Measurements from ENCODE around the gene PLEKHG4.
A peak's percentile ranks its signal among the peaks of the same experiment; 100 is the strongest.

Gene PLEKHG4

GRCh38 chr16:67287960-67288359, 8.6 kb downstream of the PLEKHG4 start:
- DNase-seq: no peak

GRCh38 chr16:67291461-67291860, 12.1 kb downstream of the PLEKHG4 start:
- no peak for DNase-seq

- DNase-seq: no peak
Measured at GRCh38 chr16:67294171-67294757, 14.9 kb downstream of the PLEKHG4 start.

- no peak for DNase-seq
Measured at GRCh38 chr16:67294938-67295361, 15.6 kb downstream of the PLEKHG4 start.

DNA sequence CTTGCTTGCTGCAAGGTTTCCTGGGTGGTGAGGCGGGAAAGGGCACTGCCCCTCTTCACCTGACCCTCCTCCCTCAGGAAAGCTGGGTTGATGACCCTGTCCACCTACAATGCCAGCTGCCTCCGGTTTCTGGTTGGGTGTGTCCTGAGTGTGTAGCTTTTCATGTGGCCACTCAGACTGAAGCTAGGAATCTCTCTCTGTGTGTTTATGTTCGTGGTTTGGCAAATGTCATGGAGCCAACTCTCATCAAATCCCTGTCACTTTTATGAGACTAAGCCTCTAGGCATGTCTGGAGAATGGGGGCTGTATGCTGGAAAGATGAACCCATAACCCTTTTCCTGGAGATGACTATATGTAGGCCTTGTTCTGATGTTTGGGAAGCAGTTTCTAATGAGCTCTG, 17.1 kb downstream of the PLEKHG4 start:
- no peak for DNase-seq

GRCh38 chr16:67298277-67298676, 18.9 kb downstream of the PLEKHG4 start:
- DNase-seq: no peak

GRCh38 chr16:67299269-67299668, 19.9 kb downstream of the PLEKHG4 start:
- no peak for DNase-seq

GRCh38 chr16:67301080-67301782, 21.9 kb downstream of the PLEKHG4 start:
- no peak for DNase-seq

GRCh38 chr16:67302076-67302475, 22.7 kb downstream of the PLEKHG4 start:
- DNase-seq: no peak

GRCh38 chr16:67302970-67303369, 23.6 kb downstream of the PLEKHG4 start:
- no peak for DNase-seq

- DNase-seq: no peak
Measured at GRCh38 chr16:67304020-67304419, 24.7 kb downstream of the PLEKHG4 start.

- DNase-seq: no peak
Measured at GRCh38 chr16:67305216-67306071, 26.1 kb downstream of the PLEKHG4 start.

DNA sequence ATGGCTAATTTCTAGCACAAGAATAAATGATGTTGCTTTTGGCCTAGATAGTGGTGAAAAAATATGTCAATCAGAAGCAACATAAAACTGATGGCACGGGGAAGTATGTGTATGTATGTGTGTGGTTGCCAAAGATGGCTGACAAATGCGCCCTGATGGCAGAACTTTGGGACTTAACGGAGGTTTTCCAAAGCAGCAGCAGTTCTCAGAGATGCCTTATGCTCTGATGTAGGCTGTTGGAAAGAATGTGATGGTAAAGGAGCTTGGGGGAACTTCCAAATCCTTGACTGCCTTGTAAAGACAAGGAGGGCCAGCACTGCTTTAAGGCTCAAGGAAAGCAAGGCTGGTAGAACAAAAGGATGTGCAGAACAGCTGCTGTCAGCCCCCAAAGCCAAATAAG, 31.2 kb downstream of the PLEKHG4 start:
- no peak for DNase-seq

DNA sequence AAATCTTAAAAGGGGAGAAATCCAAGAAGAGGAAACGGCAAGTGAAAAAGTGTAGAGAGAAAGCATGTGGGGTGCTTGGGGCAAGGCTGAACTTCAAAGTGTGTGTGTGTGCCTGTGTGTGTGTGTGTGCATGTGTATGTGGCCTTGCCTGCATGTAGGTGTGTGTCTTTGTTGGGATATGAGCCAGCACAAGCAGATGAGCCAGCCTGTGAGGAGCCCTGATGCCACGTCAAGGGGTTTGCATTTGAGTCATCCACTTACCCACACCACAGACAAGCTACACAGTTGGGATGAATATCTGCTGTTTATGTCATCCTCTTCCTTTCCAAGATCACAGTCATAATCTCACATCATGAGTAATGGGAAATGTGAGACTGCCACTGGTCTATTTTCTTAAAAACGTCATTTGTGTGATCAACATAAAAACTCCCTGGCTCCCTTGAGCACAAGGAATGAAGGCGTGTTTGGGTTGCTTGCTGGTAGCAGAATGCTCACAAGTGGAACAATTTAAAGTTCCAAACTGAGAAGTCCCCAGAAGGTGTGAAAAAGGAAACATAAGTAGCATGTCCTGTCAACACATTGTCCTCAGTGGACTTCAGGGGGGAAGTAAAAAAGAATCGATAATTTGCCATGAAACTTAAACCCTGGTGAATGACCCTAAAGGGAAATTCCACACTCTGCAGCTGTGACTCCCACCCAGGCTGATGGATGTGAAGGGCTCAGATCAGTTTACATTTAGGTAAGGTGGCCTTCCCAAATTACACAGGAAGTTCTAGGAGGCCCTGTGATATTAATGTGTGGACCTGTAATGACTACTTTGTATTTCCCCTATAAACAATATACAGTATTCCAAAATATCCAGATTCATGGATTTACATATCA, 32.5 kb downstream of the PLEKHG4 start:
- DNase-seq: no peak

DNA sequence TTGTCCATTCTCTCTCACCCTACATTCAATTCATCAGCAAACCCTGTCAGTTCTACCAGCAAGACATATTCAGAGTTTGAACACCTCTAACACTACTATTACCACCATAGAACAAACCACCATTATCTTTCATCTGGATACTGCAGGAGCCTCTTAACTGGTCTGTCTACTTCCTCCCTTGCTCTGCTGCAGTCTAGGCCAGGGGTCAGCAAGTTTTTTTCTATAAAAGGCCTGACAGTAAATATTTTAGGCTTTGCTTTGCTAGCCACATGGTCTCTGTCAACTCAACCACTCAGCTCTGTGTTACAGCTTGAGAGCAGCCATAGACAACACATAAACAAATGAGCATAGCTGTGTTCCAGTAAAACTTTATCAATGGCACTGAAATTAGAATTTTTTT, 33.4 kb downstream of the PLEKHG4 start:
- no peak for DNase-seq

DNA sequence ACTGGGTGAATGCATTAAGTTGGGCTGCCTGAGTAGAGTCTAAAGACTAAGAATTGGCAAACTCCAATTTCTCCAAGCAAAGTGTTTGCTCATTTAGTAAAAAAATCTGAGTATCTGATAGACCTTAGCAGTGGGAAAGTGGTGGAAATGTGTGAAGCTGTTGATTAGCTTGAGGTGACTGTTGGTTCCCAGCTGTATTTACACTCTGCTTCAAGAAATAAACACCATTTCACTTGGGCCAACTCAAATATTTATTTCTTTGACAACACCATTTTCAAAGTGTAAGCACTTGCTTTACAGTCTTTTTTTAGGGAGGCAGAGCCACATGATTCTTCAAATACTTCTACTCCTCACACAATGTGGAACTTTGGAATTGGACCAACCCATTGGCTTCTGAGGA, 38.5 kb downstream of the PLEKHG4 start:
- no peak for DNase-seq

DNA sequence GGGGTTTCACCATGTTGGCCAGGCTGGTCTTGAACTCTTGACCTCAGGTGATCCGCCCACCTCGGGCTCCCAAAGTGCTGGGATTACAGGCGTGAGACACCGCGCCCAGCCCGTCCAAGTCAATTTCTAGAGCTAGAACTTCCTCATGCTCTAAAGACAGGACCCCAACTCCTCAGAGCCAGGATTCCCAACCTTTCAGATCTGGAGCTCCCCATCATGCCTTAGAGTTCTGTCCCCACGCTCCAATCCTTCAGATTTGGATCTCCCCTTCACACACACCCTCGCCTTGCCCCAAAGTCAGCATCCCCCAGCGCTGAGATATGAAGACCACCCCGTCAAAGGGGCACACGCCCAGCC, 46.8 kb downstream of the PLEKHG4 start:
- DNase-seq: no peak

DNA sequence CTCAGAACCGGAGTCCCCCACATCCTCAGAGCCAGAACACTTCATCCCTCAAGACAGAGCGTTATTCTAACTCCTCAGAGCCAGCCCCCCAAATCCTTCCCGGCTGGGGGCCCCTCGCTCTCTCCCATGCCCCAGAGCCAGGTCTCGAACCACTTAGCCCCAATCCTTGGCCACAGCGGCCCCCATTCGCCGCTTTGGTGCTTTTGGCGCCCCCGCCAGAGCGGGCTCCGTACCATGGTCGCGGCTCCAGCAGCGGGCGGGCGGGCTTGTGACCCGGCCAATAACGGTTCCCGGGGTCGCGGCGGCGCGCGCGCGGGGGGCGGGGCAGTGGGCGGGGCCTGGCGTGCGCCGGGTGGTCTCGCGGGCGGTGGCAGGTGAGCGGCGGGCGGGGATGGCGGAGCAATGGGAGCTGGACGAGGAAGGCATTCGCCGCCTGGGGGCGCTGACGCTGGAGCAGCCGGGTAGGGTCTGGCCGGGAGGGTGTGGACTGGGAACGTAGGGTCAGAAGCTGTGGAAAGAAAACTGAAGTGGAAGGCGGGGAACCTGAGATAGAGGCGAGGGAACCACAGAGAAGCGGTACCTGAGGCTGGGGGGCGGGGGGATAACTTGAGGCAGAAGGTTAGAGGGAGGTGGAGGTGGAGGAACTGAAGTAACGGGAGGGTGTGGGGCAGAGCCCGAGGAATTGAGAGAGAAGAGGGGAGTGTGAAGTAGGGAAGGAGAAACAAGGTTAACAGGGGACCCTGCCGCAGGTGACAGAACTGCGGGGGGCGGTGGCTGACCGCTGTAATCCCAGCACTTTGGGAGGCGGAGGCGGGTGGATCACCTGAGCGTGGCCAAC, 47.4 kb downstream of the PLEKHG4 start, which contains the start of the genes KCTD19 and LRRC36:
KCTD19 (minus strand) TSS at position 270 of the 838 bp plus-strand sequence; CDS start at position 236, 34 bp downstream.
LRRC36 (plus strand) TSS at position 344 of the 838 bp plus-strand sequence; CDS start at position 392, 48 bp downstream.
- DNase-seq: peak; percentile 72

- no peak for DNase-seq
Measured at GRCh38 chr16:67327743-67328142, 48.4 kb downstream of the PLEKHG4 start.

DNA sequence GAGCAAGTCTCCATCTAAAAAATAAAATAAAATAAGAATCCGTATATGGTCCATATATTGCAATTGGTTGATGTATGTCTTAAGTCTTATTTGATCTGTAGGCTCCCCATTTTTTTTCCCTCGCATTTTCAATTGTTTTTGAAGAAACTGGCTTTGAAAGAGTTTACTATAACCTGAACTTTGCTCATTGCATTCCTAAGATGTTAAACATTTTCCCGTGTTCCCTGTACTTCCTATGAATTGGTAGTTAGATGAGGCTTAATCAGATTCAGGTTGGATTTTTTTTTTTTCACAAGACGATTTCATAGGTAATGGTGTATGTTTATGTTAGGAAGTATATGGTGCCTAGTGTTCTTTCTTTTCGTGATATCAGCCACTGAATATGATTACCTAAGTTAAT, 50.6 kb downstream of the PLEKHG4 start:
- DNase-seq: no peak

- DNase-seq: no peak
Measured at GRCh38 chr16:67333315-67333714, 54.0 kb downstream of the PLEKHG4 start.

DNA sequence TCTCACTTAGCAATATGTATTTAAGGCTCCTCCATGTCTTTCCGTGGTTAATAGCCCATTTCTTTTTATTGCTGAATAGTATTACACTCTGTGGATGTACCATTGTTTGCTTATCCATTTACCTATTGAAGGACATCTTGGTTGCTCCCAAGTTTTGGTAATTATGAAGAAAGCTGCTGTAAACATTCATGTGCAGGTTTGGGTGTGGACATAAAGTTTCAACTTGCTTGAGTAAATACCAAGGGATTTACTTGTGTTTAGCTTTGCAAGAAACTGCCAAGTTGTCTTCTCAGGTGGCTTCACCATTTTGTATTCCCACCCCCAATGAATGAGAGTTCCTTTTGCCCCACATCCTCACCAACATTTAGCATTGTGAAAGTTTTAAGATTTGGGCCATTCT, 56.8 kb downstream of the PLEKHG4 start:
- no peak for DNase-seq
